D341Med (cell line): ENCODE data around the gene TM4SF5.
"Not testable (repeated sequence)": the region's sequence is repeated elsewhere in the genome, so short reads cannot be mapped to it uniquely, and the experiment has no call there.

Experiments
- DNase-seq: peaks from one replicate; pipeline ENCODE4 v3.0.0; 2012; ENCODE audit warnings: low spot score

The TM4SF5 gene

DNA sequence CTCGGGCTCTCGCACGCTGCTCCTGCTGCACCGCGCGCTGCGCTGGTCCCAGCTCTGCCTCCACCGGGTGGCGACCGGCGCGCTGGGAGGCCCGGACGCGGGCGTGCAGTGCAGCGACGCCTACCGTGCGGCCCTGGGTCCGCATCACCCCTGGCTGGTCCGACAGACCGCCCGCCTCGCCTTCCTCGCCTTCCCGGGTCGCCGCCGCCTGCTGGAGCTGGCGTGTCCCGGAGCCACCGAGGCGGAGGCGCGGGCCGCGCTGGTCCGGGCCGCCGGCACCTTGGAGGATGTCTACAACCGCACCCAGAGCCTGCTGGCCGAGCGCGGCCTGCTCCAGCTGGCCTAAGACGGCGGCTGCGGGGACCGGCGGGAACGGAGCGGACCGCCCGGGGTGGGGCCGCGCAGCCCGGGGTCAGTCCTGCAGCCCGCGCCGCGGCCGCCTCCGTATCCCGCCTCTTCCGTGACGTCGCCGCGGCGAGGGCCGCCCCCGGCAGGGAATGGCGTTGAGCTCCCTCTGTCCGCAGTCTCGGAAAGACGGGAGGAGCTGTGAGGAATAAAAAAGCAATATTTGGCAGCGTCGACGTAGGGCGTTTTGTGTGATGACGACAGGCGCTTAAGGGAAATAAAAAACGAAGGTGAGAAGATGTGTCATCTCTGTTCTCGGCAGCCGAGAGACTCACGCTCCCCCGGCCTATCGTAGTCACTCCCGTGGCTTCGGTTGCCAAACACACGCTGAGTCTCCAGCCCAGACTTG lies 18.4 kb downstream of the TM4SF5 start:
- DNase-seq, result peak; percentile 86

GRCh38 chr17:4790705-4791088 lies 19.0 kb downstream of the TM4SF5 start:
- DNase-seq, result no peak

DNA sequence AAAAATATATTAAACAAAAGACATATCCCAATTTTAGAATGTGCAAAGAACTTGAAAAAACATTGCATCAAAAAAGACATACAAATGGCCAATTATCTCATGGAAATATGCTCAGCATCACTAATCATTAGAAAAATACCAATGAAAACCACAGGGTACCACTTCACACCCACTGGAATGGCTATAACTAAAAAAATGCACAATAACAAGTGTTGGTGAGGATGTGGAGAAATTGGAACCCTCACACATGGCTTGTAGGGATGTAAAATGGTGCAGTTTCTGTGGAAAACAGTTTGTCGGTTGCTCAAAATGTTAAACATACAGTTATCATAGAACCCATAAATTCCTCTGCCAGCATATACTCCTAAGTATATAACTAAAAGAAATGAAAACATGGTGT lies 23.5 kb downstream of the TM4SF5 start:
- DNase-seq, result no peak

DNA sequence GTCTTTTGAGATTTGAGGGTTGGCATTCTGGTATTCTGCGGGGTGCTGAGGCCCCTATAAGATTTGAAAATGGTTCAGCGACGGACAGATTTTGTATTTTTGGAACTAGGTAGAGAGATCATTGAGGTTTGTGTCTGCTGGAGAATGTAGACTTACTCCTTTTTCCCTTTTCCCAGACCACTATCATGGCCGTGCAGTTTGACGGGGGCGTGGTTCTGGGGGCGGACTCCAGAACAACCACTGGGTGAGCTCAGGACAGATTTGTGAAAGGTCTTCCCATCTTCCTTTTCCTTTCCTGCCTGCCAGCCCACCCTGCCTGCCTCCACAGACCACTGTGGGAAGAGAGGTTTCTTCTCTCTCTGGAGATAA lies 24.9 kb downstream of the TM4SF5 start:
- DNase-seq, result peak; percentile 50

DNA sequence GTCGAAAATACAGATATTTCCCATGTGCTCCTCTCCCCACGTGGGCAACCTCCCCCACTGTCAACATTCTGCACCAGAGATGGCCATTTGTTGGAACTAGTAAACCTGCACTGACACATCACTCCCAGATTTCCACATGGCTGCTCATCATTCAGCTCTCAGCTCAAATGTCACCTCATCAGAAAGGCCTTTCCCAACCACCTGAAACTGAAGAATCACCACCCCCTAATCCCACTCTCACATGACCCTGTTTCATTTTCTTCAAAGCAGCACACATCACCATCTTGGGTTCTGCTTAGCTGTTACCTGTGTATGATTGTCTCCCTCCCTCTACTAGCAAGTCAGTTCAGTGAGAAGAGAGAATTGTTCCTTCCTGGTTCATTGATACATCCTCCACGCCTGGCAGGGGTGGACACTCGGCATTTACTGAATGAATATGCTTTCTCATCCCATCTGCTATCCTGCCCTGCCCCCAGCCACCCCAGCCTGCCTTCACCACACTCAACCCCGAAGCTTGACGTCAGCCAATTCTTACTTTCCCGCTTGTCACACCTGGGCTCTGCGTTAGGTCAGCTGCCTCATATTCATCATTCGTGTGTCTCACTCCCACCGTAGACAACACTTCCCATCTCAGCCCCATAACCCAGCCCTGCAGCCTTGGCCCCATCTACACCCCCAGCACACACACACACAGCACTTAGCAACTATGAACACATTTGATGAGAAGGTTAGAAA lies 28.9 kb downstream of the TM4SF5 start:
- no peak for DNase-seq

DNA sequence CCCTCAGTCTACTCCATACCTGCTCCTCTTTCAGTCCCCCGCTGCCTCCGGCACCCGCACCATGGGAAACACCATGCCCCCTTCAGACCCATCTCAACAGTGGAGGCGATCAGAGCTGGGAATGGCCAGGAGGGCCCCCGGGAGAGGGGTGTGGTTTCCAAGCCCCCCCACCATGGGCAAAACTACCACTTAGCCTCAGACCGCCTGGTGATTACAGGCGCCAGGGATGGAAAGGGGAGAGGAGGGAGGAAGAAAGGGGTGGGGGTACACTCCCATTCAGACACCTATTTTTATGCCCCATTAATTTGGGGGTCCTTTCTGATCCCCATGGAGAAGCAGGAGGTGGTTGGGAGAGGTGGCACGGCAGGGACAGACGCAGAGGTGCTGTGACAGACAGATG lies 30.5 kb downstream of the TM4SF5 start, which contains the start of gene C17orf114:
C17orf114 (minus strand) TSS at position 101 of the 400 bp plus-strand sequence.
- DNase-seq, result no peak

GRCh38 chr17:4806456-4806776 lies 34.7 kb downstream of the TM4SF5 start:
- DNase-seq, result no peak

DNA sequence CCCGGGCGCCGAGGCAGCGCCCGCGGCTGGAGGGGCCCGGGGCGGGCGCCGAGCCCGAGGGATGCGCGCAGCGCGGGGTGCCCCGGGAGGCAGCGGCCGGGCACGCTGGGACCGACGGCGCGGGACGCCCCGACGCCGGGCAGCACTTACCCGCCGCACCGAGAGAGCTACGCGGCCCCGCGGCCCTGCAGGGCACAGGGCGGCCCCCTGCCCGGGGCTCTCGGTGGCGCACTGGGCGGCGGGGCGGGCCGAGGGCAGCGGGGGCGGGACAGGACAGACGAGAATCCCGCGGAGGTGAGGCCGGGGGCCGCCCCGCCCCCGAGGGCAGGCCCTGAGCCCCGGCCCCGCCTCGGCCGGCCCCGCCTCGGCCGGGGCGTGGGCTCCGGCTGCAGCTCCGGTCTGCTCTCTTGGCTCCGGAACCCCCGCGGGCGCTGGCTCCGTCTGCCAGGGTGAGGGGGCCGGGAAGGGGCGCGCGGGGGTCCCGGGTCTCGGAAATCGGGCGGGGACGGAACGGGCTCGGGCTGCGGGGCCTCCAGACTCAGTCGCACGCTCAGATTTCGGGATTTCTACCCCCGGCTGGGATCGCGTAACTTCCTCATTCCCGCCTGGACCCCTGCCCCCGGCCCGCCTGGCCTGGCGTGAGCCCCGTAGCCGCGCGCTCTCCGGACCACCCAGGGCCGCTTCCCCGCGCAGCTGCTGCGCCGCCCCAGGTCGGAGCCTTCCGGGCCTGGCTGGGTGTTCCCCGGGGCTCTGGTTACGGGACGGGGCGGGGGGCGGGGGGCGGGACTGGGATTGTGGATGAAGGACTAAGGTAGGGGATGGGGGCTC lies 35.3 kb downstream of the TM4SF5 start, which contains the start of gene PLD2:
PLD2 (plus strand) TSS at position 376 of the 828 bp plus-strand sequence. CDS start 621 bp downstream, outside the sequence.
- DNase-seq, result peak; percentile 96

DNA sequence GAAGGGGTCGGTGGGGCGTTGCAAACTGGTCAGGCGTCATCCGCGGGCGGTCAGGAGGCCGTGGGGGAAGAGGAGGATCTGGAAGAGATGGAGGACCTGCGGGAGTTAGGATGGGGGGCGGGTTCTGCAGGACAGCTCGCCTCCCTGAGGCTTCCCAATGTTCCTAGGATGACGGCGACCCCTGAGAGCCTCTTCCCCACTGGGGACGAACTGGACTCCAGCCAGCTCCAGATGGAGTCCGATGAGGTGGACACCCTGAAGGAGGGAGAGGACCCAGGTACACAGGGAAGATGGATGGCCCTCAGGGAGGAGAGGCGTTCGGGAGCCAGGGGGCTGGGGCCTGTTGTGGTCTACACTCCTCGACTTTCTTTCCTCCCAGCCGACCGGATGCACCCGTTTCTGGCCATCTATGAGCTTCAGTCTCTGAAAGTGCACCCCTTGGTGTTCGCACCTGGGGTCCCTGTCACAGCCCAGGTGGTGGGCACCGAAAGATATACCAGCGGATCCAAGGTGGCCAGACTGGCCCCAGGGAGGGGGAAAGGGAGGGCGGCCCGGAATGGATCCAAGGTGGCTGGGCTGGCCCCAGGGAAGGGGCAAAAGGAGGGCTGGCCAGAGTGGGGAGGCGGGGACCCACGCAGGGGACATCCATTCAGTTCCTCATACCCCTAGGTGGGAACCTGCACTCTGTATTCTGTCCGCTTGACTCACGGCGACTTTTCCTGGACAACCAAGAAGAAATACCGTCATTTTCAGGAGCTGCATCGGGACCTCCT lies 36.1 kb downstream of the TM4SF5 start:
- no peak for DNase-seq

DNA sequence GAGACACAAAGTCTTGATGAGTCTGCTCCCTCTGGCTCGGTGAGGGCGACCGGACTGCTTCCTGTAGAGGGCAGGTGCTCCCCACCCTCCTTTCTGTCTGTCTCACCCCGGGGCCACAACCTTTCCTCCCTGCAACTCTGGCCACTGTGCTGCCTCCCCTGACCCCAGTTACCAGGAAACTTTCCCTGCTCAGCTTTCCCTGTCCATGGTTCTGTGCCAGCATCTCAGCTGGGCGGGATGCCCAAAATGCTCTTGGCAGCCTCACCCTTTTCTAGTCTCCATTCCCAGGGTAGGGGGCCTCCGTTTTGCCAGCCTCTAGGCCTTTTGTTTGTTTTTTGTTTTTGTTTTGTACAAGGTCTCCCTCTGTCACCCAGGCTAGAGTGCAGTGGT lies 36.7 kb downstream of the TM4SF5 start:
- DNase-seq, result no peak

GRCh38 chr17:4810696-4811290 lies 39.1 kb downstream of the TM4SF5 start:
- DNase-seq, result no peak

- DNase-seq, result no peak
These were observed 39.8 kb downstream of the TM4SF5 start for GRCh38 chr17:4811471-4811870.

DNA sequence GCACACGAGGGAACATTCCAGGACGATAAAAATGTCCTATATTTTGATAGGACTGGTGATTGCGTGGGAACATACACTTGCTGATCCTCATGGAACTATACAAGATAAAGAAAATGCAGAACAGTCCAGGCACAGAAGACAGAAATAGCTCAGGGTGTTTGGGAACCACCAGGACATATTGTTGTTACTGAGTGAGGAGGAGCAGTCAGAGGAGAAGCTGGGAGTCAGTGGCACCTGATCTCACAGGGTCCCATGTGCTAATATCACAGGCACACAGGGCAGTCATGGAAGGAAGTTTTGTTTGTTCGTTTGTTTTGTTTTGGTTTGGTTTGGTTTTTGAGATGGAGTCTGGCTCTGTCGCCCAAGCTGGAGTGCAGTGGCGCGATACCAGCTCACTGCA lies 41.0 kb downstream of the TM4SF5 start:
- no peak for DNase-seq

- DNase-seq, result no peak
These were observed 43.5 kb downstream of the TM4SF5 start for GRCh38 chr17:4815043-4815675.

- no peak for DNase-seq
These were observed 45.1 kb downstream of the TM4SF5 start for GRCh38 chr17:4816826-4817225.

DNA sequence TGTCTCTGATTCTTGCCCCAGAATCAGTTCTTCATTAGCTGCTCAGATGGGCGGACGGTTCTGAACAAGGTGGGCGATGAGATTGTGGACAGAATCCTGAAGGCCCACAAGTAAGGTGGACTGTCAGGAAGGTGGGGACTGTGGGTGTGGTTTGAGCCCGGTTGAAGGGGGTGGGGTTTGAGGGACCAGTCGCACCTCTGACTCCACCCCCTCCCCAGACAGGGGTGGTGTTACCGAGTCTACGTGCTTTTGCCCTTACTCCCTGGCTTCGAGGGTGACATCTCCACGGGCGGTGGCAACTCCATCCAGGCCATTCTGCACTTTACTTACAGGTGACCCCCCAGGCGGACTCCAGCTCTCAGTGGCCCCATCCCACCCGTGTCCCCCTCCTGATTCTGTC lies 46.6 kb downstream of the TM4SF5 start:
- DNase-seq, result no peak

DNA sequence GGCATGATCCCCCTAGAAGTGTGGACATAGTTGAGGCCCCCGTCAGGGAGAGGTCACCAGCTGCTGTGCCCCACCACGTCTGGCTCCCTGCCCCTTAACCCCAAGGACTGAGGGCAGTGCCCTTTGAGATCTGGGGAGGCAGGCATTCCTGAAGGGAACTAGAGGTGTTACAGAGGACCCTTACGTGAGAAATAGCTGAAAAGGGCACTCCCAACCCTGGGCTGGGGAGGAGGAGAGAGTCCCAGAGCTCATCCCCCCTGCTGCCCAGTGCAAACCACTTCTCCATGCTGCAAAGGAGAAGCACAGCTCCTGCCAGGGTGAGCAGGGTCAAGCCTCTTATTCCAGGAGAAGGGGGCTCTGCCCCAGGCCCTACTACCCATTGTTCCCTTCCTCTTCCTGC lies 51.1 kb downstream of the TM4SF5 start:
- no peak for DNase-seq

- no peak for DNase-seq
These were observed 51.8 kb downstream of the TM4SF5 start for GRCh38 chr17:4823373-4824089.

GRCh38 chr17:4827399-4827798 lies 55.7 kb downstream of the TM4SF5 start:
- no peak for DNase-seq

DNA sequence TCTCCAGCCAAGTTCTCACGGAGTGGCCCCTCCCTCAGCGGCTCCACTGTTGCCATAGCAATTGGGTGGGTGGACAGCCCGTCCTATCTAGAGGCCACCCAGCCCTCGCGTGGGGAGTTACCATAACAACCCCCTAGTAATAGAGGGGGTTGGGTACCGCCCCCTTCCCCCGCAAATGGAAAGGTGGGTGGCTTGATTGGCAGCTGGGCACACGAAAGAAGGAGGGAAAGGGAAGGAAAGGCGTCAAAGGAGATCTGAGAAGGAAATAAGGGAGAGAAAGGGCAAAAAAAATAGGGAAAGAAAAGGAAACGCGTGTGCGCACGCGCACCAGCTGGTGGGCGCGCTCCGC lies 61.1 kb downstream of the TM4SF5 start:
- DNase-seq, result not testable (repeated sequence)
